GM18907 (cell line): ENCODE results near the gene CHERP.
"Not testable (repeated sequence)": the region's sequence is repeated elsewhere in the genome, so short reads cannot be mapped to it uniquely, and the experiment has no call there.

Source experiments
- ATAC-seq: cut with Tn5 transposase; IDR thresholded peaks from one replicate; pipeline ENCODE4 v1.9.1; 2021; ENCODE audit warnings: mild to moderate bottlenecking, moderate library complexity; ENCODE audit not compliant: unreplicated experiment

CHERP gene

GRCh38 chr19:16521715-16522289 lies 20.4 kb downstream of the CHERP start:
- ATAC-seq, result no peak

GRCh38 chr19:16520986-16521624 lies 21.1 kb downstream of the CHERP start:
- no peak for ATAC-seq

- ATAC-seq, result no peak
Measured at GRCh38 chr19:16520074-16520973, 21.9 kb downstream of the CHERP start.

- ATAC-seq, result no peak
Measured at GRCh38 chr19:16519230-16519687, 23.0 kb downstream of the CHERP start.

- no peak for ATAC-seq
Measured at GRCh38 chr19:16518483-16519229, 23.6 kb downstream of the CHERP start.

- ATAC-seq, result no peak
Measured at GRCh38 chr19:16518061-16518460, 24.2 kb downstream of the CHERP start.

GRCh38 chr19:16516923-16517610 lies 25.2 kb downstream of the CHERP start:
- ATAC-seq, result no peak

GRCh38 chr19:16516381-16516780 lies 25.9 kb downstream of the CHERP start:
- ATAC-seq, result no peak

- ATAC-seq, result no peak
Measured at GRCh38 chr19:16514383-16515019, 27.7 kb downstream of the CHERP start.

- ATAC-seq, result not testable (repeated sequence)
Measured at GRCh38 chr19:16512611-16513010, 29.6 kb downstream of the CHERP start.

- ATAC-seq, result no peak
Measured at GRCh38 chr19:16509141-16510061, 32.8 kb downstream of the CHERP start.

- ATAC-seq, result no peak
Measured at GRCh38 chr19:16508546-16508945, 33.7 kb downstream of the CHERP start.

- ATAC-seq, result no peak
Measured at GRCh38 chr19:16506961-16507360, 35.3 kb downstream of the CHERP start.

GRCh38 chr19:16506161-16506560 lies 36.1 kb downstream of the CHERP start:
- not testable (repeated sequence) for ATAC-seq

- no peak for ATAC-seq
Measured at GRCh38 chr19:16504271-16504670, 38.0 kb downstream of the CHERP start.

GRCh38 chr19:16497837-16498236 lies 44.4 kb downstream of the CHERP start:
- ATAC-seq, result no peak

- ATAC-seq, result no peak
Measured at GRCh38 chr19:16497042-16497441, 45.2 kb downstream of the CHERP start.

- no peak for ATAC-seq
Measured at GRCh38 chr19:16496613-16496983, 45.6 kb downstream of the CHERP start.
